GM23338 (cell line): ENCODE results near the gene PUM2. TPM values are rescaled to one million over a fixed set of nuclear protein-coding genes. Genes with fewer than 3 reads are reported as not detected.

Source experiments
- ATAC-seq: fragments of 200-7000 bp; cut with Tn5 transposase; 3 replicates; pipeline ENCODE4 v1.9.1; 2020
- DNase-seq: peaks from one replicate; pipeline ENCODE4 v3.0.0-alpha.2; 2015; ENCODE audit warnings: low spot score
- H2AFZ ChIP-seq: fragments of 200-600 bp; sonication (generic); 2 replicates; pipeline ENCODE4 v1.8.0; 2016; ENCODE audit warnings: antibody characterized with exemption, mild to moderate bottlenecking, moderate library complexity
- H3F3A ChIP-seq: fragments of 200-600 bp; sonication (generic); replicated peaks from 2 replicates; pipeline ENCODE4 v1.8.0; 2017; ENCODE audit warnings: antibody characterized with exemption, mixed run types, low read depth
- H3K27ac ChIP-seq: fragments of 200-600 bp; sonication (generic); 2 replicates; pipeline ENCODE4 v1.6.1; 2016; ENCODE audit warnings: low read depth
- H3K27me3 ChIP-seq: fragments of 200-600 bp; sonication (generic); 2 replicates; pipeline ENCODE4 v1.8.0; 2016; ENCODE audit warnings: mild to moderate bottlenecking, mixed run types, moderate library complexity; ENCODE audit not compliant: insufficient read depth
- H3K36me3 ChIP-seq: fragments of 200-600 bp; sonication (generic); 2 replicates; pipeline ENCODE4 v1.8.0; 2016; ENCODE audit warnings: mild to moderate bottlenecking; ENCODE audit not compliant: insufficient read depth
- H3K4me1 ChIP-seq: fragments of 200-600 bp; sonication (generic); 2 replicates; pipeline ENCODE4 v1.8.0; 2016; ENCODE audit warnings: mild to moderate bottlenecking, moderate library complexity; ENCODE audit not compliant: insufficient read depth
- H3K4me2 ChIP-seq: fragments of 200-600 bp; sonication (generic); 2 replicates; pipeline ENCODE4 v1.7.1; 2017; ENCODE audit warnings: mixed run types
- H3K4me3 ChIP-seq: fragments of 200-600 bp; sonication (generic); 2 replicates; pipeline ENCODE4 v1.6.1; 2016; ENCODE audit warnings: mixed run types
- H3K79me2 ChIP-seq: fragments of 200-600 bp; sonication (generic); replicated peaks from 2 replicates; pipeline ENCODE4 v1.8.0; 2017; ENCODE audit warnings: mild to moderate bottlenecking; ENCODE audit not compliant: insufficient read depth
- H3K9me2 ChIP-seq: fragments of 200-600 bp; sonication (generic); 2 replicates; pipeline ENCODE4 v1.8.0; 2017; ENCODE audit not compliant: insufficient read depth
- H4K20me1 ChIP-seq: fragments of 200-600 bp; sonication (generic); replicated peaks from 2 replicates; pipeline ENCODE4 v1.8.0; 2017; ENCODE audit warnings: mild to moderate bottlenecking; ENCODE audit not compliant: insufficient read depth
- H3K27ac Mint-ChIP-seq: 2 replicates; pipeline ENCODE4 v1.8.0; 2020; ENCODE audit warnings: inconsistent platforms, mild to moderate bottlenecking, moderate library complexity, mixed read lengths
- H3K27me3 Mint-ChIP-seq: 3 replicates; pipeline ENCODE4 v1.8.0; 2022; ENCODE audit warnings: low read depth, mild to moderate bottlenecking, moderate library complexity, mixed read lengths, inconsistent platforms; ENCODE audit not compliant: insufficient read depth, poor library complexity
- H3K36me3 Mint-ChIP-seq: 3 replicates; pipeline ENCODE4 v1.8.0; 2021; ENCODE audit warnings: low read depth, mild to moderate bottlenecking, inconsistent platforms, moderate library complexity, mixed read lengths
- H3K4me1 Mint-ChIP-seq: 3 replicates; pipeline ENCODE4 v1.8.0; 2020; ENCODE audit warnings: mild to moderate bottlenecking, inconsistent platforms, mixed read lengths
- H3K4me3 Mint-ChIP-seq: 3 replicates; pipeline ENCODE4 v1.8.0; 2021; ENCODE audit warnings: moderate library complexity, mild to moderate bottlenecking, inconsistent platforms, mixed read lengths
- H3K9me3 Mint-ChIP-seq: 3 replicates; pipeline ENCODE4 v1.8.0; 2020; ENCODE audit warnings: moderate library complexity, mild to moderate bottlenecking, inconsistent platforms, mixed read lengths
- CREB1 ChIP-seq: fragments of 250-450 bp; sonication (Bioruptor Pico); IDR thresholded peaks from 2 replicates; pipeline ENCODE4 v1.5.0; 2020; ENCODE audit warnings: low read depth, mild to moderate bottlenecking, moderate library complexity
- EZH2 ChIP-seq: fragments of 200-600 bp; sonication (generic); IDR thresholded peaks from one replicate; pipeline ENCODE4 v1.8.0; 2017; ENCODE audit warnings: antibody characterized with exemption, mild to moderate bottlenecking, low read depth; ENCODE audit not compliant: unreplicated experiment
- EZH2phosphoT487 ChIP-seq: fragments of 200-600 bp; sonication (generic); IDR thresholded peaks from one replicate; pipeline ENCODE4 v1.8.1; 2018; ENCODE audit warnings: antibody characterized with exemption; ENCODE audit not compliant: unreplicated experiment
- JUNB ChIP-seq: IDR thresholded peaks from one replicate; pipeline ENCODE4 v1.6.1; 2016; ENCODE audit warnings: antibody characterized with exemption; ENCODE audit not compliant: unreplicated experiment
- NANOG ChIP-seq: IDR thresholded peaks from 2 replicates; pipeline ENCODE4 v1.6.1; 2016; ENCODE audit warnings: antibody characterized with exemption, borderline replicate concordance
- POLR2AphosphoS5 ChIP-seq: IDR thresholded peaks from 2 replicates; pipeline ENCODE4 v1.6.1; 2016; ENCODE audit warnings: antibody characterized with exemption, low read depth
- STAT1 ChIP-seq: IDR thresholded peaks from one replicate; pipeline ENCODE4 v1.6.1; 2016; ENCODE audit warnings: antibody characterized with exemption; ENCODE audit not compliant: unreplicated experiment
- ZNF114 ChIP-seq: fragments of 250-450 bp; sonication (Bioruptor Pico); IDR thresholded peaks from 2 replicates; pipeline ENCODE4 v1.5.0; 2020; ENCODE audit warnings: mild to moderate bottlenecking, moderate library complexity
- polyA plus RNA-seq: library from polyadenylated mRNA; unstranded; fragments of >200 nt; fragmentation: Nextera tagmentation; extraction: Ambion mirVana; gene quantifications from 2 replicates; pipeline ENCODE4 v1.2.1, GENCODE V29; 2016
- total RNA-seq: library from RNA; depleted of rRNA; stranded (reverse); fragments of >200 nt; shearing (Covaris generic); gene quantifications from 2 replicates; pipeline ENCODE4 v1.2.3, GENCODE V29; 2014
- TF ChIP-seq, protein P1 (sequence below): fragments of 250-450 bp; sonication (Bioruptor Pico); IDR thresholded peaks from 2 replicates; pipeline ENCODE4 v1.5.0; 2020; ENCODE audit warnings: mild to moderate bottlenecking, moderate library complexity
- TF ChIP-seq, protein P2 (sequence below): IDR thresholded peaks from 2 replicates; pipeline ENCODE4 v1.6.1; 2016; ENCODE audit warnings: antibody characterized with exemption
- TF ChIP-seq, protein P3 (sequence below), 2 experiments: fragments of 200-600 bp in 1 of 2; sonication (generic) in 1 of 2; conservative IDR thresholded peaks; 2 replicates each; pipeline versions ENCODE4 v1.5.1 to v1.6.1; 2016 to 2017; ENCODE audit warnings: antibody characterized with exemption in 2 of 2, low read depth in 2 of 2, mild to moderate bottlenecking in 2 of 2, moderate library complexity in 1 of 2
- TF ChIP-seq, protein P4 (sequence below): IDR thresholded peaks from one replicate; pipeline ENCODE4 v1.6.1; 2018; ENCODE audit warnings: antibody characterized with exemption; ENCODE audit not compliant: unreplicated experiment

The PUM2 gene
- total and polyA plus RNA-seq, 2 experiments from 2014 or later = 29.9 to 94.1 TPM

DNA sequence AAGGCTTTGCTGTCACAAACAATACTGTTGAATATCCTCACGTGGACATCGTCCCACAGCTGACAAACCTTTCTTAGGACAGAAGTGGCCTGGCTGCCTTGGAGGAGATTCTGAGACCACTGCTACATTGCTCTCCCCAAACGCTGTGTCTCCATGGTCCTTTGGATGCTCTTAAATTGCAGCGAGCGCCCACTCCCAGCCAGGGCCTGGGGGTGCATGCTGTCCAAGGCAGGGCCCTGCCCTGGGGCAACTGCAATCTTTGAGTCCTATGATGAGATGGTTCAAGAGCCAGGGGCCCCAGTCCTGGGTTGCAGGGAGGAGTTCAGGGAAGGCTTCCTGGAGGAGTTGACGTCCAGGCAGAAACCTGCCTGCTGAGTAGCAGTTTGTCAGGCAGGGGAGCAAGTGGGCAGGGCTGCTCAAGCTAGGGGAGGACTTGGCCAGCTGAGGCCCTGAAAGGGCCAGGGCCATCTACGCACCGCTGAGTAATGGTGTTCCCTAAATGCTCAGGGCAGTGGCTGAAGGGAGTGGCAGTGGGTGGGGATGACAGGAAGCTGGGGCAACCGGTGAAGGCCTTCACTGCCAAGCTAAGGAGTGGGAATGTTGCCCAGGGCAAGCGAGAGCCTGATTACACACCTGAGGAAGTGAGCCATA is 114.9 kb downstream of the PUM2 start:
- peaks cover 19% of the 10 kb centered on the region for H3K27me3 Mint-ChIP-seq
- Histone ChIP-seq H3K36me3 (no peaks in the 10 kb centered on the region), H3K4me2 (no peak overlapping the region), H2AFZ (no peak overlapping the region), H3K4me3 (no peak overlapping the region), H3K27me3 (no peaks in the 10 kb centered on the region), H3F3A (0 out of 2 replicates have a peak, but pooled peaks cover 1% of the 10 kb centered on the region), H4K20me1 (no peaks in the 10 kb centered on the region), H3K27ac (no peak overlapping the region), H3K79me2 (no peaks in the 10 kb centered on the region), H3K9me2 (peaks cover 6% of the 10 kb centered on the region; the same call in 1 of the 2 replicates), H3K4me1 (peaks cover 17% of the 10 kb centered on the region; the same call in 1 of the 2 replicates)
- no peaks in the 10 kb centered on the region for H3K9me3 Mint-ChIP-seq
- DNase-seq = no peak
- H3K36me3 Mint-ChIP-seq = no peaks in the 10 kb centered on the region
- H3K4me3 Mint-ChIP-seq = no peak overlapping the region
- no peak overlapping the region for H3K27ac Mint-ChIP-seq
- TF ChIP-seq NANOG (no peak), STAT1 (no peak), EZH2 (no peak), JUNB (no peak), CREB1 (no peak), ZNF114 (CRISPR knock-in tag) (no peak), POLR2AphosphoS5 (no peak), EZH2phosphoT487 (no peak)
- TF ChIP-seq, protein P1, sequence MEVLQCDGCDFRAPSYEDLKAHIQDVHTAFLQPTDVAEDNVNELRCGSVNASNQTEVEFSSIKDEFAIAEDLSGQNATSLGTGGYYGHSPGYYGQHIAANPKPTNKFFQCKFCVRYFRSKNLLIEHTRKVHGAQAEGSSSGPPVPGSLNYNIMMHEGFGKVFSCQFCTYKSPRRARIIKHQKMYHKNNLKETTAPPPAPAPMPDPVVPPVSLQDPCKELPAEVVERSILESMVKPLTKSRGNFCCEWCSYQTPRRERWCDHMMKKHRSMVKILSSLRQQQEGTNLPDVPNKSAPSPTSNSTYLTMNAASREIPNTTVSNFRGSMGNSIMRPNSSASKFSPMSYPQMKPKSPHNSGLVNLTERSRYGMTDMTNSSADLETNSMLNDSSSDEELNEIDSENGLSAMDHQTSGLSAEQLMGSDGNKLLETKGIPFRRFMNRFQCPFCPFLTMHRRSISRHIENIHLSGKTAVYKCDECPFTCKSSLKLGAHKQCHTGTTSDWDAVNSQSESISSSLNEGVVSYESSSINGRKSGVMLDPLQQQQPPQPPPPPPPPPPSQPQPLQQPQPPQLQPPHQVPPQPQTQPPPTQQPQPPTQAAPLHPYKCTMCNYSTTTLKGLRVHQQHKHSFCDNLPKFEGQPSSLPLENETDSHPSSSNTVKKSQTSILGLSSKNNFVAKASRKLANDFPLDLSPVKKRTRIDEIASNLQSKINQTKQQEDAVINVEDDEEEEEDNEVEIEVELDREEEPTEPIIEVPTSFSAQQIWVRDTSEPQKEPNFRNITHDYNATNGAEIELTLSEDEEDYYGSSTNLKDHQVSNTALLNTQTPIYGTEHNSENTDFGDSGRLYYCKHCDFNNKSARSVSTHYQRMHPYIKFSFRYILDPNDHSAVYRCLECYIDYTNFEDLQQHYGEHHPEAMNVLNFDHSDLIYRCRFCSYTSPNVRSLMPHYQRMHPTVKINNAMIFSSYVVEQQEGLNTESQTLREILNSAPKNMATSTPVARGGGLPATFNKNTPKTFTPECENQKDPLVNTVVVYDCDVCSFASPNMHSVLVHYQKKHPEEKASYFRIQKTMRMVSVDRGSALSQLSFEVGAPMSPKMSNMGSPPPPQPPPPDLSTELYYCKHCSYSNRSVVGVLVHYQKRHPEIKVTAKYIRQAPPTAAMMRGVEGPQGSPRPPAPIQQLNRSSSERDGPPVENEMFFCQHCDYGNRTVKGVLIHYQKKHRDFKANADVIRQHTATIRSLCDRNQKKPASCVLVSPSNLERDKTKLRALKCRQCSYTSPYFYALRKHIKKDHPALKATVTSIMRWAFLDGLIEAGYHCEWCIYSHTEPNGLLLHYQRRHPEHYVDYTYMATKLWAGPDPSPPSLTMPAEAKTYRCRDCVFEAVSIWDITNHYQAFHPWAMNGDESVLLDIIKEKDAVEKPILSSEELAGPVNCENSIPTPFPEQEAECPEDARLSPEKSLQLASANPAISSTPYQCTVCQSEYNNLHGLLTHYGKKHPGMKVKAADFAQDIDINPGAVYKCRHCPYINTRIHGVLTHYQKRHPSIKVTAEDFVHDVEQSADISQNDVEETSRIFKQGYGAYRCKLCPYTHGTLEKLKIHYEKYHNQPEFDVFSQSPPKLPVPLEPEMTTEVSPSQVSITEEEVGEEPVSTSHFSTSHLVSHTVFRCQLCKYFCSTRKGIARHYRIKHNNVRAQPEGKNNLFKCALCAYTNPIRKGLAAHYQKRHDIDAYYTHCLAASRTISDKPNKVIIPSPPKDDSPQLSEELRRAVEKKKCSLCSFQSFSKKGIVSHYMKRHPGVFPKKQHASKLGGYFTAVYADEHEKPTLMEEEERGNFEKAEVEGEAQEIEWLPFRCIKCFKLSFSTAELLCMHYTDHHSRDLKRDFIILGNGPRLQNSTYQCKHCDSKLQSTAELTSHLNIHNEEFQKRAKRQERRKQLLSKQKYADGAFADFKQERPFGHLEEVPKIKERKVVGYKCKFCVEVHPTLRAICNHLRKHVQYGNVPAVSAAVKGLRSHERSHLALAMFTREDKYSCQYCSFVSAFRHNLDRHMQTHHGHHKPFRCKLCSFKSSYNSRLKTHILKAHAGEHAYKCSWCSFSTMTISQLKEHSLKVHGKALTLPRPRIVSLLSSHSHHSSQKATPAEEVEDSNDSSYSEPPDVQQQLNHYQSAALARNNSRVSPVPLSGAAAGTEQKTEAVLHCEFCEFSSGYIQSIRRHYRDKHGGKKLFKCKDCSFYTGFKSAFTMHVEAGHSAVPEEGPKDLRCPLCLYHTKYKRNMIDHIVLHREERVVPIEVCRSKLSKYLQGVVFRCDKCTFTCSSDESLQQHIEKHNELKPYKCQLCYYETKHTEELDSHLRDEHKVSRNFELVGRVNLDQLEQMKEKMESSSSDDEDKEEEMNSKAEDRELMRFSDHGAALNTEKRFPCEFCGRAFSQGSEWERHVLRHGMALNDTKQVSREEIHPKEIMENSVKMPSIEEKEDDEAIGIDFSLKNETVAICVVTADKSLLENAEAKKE (CRISPR knock-in tag) = no peak
- TF ChIP-seq, protein P2, sequence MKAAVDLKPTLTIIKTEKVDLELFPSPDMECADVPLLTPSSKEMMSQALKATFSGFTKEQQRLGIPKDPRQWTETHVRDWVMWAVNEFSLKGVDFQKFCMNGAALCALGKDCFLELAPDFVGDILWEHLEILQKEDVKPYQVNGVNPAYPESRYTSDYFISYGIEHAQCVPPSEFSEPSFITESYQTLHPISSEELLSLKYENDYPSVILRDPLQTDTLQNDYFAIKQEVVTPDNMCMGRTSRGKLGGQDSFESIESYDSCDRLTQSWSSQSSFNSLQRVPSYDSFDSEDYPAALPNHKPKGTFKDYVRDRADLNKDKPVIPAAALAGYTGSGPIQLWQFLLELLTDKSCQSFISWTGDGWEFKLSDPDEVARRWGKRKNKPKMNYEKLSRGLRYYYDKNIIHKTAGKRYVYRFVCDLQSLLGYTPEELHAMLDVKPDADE = no peak
- TF ChIP-seq, protein P3, sequence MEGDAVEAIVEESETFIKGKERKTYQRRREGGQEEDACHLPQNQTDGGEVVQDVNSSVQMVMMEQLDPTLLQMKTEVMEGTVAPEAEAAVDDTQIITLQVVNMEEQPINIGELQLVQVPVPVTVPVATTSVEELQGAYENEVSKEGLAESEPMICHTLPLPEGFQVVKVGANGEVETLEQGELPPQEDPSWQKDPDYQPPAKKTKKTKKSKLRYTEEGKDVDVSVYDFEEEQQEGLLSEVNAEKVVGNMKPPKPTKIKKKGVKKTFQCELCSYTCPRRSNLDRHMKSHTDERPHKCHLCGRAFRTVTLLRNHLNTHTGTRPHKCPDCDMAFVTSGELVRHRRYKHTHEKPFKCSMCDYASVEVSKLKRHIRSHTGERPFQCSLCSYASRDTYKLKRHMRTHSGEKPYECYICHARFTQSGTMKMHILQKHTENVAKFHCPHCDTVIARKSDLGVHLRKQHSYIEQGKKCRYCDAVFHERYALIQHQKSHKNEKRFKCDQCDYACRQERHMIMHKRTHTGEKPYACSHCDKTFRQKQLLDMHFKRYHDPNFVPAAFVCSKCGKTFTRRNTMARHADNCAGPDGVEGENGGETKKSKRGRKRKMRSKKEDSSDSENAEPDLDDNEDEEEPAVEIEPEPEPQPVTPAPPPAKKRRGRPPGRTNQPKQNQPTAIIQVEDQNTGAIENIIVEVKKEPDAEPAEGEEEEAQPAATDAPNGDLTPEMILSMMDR (conservative IDR thresholded peaks at IDR 0.05; ENCODE audit: low read depth in 2 of 2) = no peak
- TF ChIP-seq, protein P4, sequence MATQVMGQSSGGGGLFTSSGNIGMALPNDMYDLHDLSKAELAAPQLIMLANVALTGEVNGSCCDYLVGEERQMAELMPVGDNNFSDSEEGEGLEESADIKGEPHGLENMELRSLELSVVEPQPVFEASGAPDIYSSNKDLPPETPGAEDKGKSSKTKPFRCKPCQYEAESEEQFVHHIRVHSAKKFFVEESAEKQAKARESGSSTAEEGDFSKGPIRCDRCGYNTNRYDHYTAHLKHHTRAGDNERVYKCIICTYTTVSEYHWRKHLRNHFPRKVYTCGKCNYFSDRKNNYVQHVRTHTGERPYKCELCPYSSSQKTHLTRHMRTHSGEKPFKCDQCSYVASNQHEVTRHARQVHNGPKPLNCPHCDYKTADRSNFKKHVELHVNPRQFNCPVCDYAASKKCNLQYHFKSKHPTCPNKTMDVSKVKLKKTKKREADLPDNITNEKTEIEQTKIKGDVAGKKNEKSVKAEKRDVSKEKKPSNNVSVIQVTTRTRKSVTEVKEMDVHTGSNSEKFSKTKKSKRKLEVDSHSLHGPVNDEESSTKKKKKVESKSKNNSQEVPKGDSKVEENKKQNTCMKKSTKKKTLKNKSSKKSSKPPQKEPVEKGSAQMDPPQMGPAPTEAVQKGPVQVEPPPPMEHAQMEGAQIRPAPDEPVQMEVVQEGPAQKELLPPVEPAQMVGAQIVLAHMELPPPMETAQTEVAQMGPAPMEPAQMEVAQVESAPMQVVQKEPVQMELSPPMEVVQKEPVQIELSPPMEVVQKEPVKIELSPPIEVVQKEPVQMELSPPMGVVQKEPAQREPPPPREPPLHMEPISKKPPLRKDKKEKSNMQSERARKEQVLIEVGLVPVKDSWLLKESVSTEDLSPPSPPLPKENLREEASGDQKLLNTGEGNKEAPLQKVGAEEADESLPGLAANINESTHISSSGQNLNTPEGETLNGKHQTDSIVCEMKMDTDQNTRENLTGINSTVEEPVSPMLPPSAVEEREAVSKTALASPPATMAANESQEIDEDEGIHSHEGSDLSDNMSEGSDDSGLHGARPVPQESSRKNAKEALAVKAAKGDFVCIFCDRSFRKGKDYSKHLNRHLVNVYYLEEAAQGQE = no peak
- H3K4me1 Mint-ChIP-seq = peaks cover 15% of the 10 kb centered on the region
- ATAC-seq = no peak
